ENCODE data around the gene TDRD10. TPM values are rescaled to one million over a fixed set of nuclear protein-coding genes. Genes with fewer than 3 reads are reported as not detected.

TDRD10 gene
- total and polyA plus RNA-seq, 2 donors (not counting 1 experiment from before 2014, with no cell fraction given): 0.06 TPM; not detected in 1

GRCh38 chr1:154541231-154541630 is 39.2 kb downstream of the TDRD10 start:
- no peak overlapping the region for H3K4me3 Mint-ChIP-seq
- no peak overlapping the region for H3K4me2 ChIP-seq (replicated peaks; ENCODE audit: low read depth, low read length, poor library complexity, severe bottlenecking)
- peaks cover 0 to 4% (median 0%) of the 10 kb centered on the region in 4 experiments for H3K27me3 ChIP-seq (replicated peaks in 1 of 4; ENCODE audit: control extremely low read depth in 1 of 4, control insufficient read depth in 3 of 4, insufficient read depth in 4 of 4, low read length in 3 of 4)
- no peaks in the 10 kb centered on the region for H3K4me1 Mint-ChIP-seq
- H3K27ac ChIP-seq (ENCODE audit: low read length in 2 of 2): no peak overlapping the region
- H3K9me3 ChIP-seq (ENCODE audit: control extremely low read depth in 1 of 3, control insufficient read depth in 2 of 3, insufficient read depth in 1 of 3, low read length in 2 of 3): no peaks in the 10 kb centered on the region
- no peak overlapping the region for H2AFZ ChIP-seq (ENCODE audit: insufficient read depth, low read depth, low read length, poor library complexity, severe bottlenecking)
- DNase-seq (no peak), ATAC-seq (ENCODE audit: low read depth) (no peak)
- H3K9ac ChIP-seq (ENCODE audit: low read length): no peak overlapping the region
- WGBS (ENCODE audit: insufficient coverage): 79% methylated on average over 6 of the region's 6 CpGs
- TF ChIP-seq CTCF (IDR thresholded peaks at IDR 0.05) (no peak), EZH2 (IDR thresholded peaks at IDR 0.05; ENCODE audit: borderline replicate concordance, insufficient read depth, low read depth, low read length, poor library complexity, severe bottlenecking) (no peak)
- no peaks in the 10 kb centered on the region for H3K36me3 ChIP-seq (replicated peaks in 1 of 2; ENCODE audit: control extremely low read depth in 1 of 2, control insufficient read depth in 1 of 2, extremely low read depth in 1 of 2, insufficient read depth in 2 of 2, low read length in 1 of 2)
- no peaks in the 10 kb centered on the region for H3K9me3 Mint-ChIP-seq (ENCODE audit: insufficient read depth)
- no peak overlapping the region for H3K27ac Mint-ChIP-seq
- H3K4me1 ChIP-seq (ENCODE audit: control insufficient read depth in 2 of 2, insufficient read depth in 2 of 2, low read length in 2 of 2): no peaks in the 10 kb centered on the region
- ChIA-PET CTCF (interaction anchor here (1.4 to 2.6 kb wide), 2 partner anchors 59 to 61 kb away, joined by 3 to 14 read pairs; no protein-coding TSS in a partner anchor), POLR2A (no interaction called here)
- H3K27me3 Mint-ChIP-seq: peaks cover 33% of the 10 kb centered on the region
- intact Hi-C loops (cut with micrococcal nuclease): no loop called here
- no peak overlapping the region for H3K4me3 ChIP-seq (ENCODE audit: control extremely low read depth in 1 of 5, extremely low read depth in 1 of 5, insufficient read depth in 1 of 5, low read depth in 2 of 5, low read length in 4 of 5)
- H3K79me2 ChIP-seq (ENCODE audit: control insufficient read depth, insufficient read depth, low read length): no peaks in the 10 kb centered on the region
- H4K20me1 ChIP-seq (ENCODE audit: control insufficient read depth, insufficient read depth, low read length, poor library complexity, severe bottlenecking): no peaks in the 10 kb centered on the region

DNA sequence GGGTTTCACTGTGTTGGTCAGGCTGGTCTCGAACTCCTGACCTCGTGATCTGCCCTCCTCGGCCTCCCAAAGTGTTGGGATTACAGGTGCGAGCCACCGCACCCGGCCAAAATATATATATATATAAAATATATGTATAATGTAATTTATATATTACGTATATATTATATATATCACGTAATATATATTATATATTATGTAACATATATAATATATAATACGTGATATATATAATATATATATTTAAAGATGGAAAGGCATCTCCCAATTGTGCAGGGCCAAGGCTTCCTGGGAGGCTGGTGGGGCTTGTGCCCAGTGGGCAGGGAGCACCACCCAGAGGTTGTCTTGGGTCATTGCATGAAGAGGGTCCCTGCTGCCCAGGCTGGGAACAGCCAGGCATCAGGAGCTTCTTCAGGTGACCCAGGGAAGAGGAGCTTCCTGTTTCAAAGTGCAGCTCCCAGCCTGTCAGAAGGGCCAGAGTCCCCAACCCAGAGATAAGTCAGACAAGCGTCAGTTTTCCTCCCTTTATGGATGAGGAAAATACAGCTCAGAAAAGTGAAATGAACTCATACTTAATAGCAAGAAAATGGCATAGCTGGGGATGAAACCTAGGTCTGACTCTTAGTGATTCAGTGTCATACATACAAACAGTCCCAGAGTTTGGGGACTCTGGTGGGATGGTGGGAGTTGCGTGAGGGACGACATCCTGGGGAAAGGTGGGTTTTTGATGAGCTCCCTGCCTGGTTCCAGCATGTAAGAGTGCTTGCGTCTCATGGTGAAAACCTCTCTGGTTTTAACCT is 44.4 kb downstream of the TDRD10 start:
- ChIA-PET CTCF (interaction anchor here (0.6 to 6.6 kb wide), 23 partner anchors 9 to 539 kb away, joined by 3 to 188 read pairs (median 4); no protein-coding TSS in a partner anchor), POLR2A (no interaction called here)
- Histone ChIP-seq H3K9me3 (ENCODE audit: control extremely low read depth in 1 of 3, control insufficient read depth in 2 of 3, insufficient read depth in 1 of 3, low read length in 2 of 3) (no peaks in the 10 kb centered on the region), H3K4me2 (replicated peaks; ENCODE audit: low read depth, low read length, poor library complexity, severe bottlenecking) (no peak overlapping the region), H3K4me1 (ENCODE audit: control insufficient read depth in 2 of 2, insufficient read depth in 2 of 2, low read length in 2 of 2) (no peaks in the 10 kb centered on the region), H3K9ac (ENCODE audit: low read length) (no peak overlapping the region), H3K27me3 (replicated peaks in 1 of 4; ENCODE audit: control extremely low read depth in 1 of 4, control insufficient read depth in 3 of 4, insufficient read depth in 4 of 4, low read length in 3 of 4) (peaks cover 0 to 4% (median 0%) of the 10 kb centered on the region in 4 experiments), H2AFZ (ENCODE audit: insufficient read depth, low read depth, low read length, poor library complexity, severe bottlenecking) (no peak overlapping the region), H3K4me3 (ENCODE audit: control extremely low read depth in 1 of 5, extremely low read depth in 1 of 5, insufficient read depth in 1 of 5, low read depth in 2 of 5, low read length in 4 of 5) (no peak overlapping the region), H3K36me3 (replicated peaks in 1 of 2; ENCODE audit: control extremely low read depth in 1 of 2, control insufficient read depth in 1 of 2, extremely low read depth in 1 of 2, insufficient read depth in 2 of 2, low read length in 1 of 2) (peaks cover 16 to 28% of the 10 kb centered on the region in 2 experiments), H3K27ac (ENCODE audit: low read length in 2 of 2) (no peak overlapping the region), H3K79me2 (ENCODE audit: control insufficient read depth, insufficient read depth, low read length) (no peaks in the 10 kb centered on the region), H4K20me1 (ENCODE audit: control insufficient read depth, insufficient read depth, low read length, poor library complexity, severe bottlenecking) (peaks cover 12% of the 10 kb centered on the region)
- Mint-ChIP-seq H3K27ac (no peak overlapping the region), H3K4me1 (peaks cover 5% of the 10 kb centered on the region), H3K9me3 (ENCODE audit: insufficient read depth) (no peaks in the 10 kb centered on the region), H3K27me3 (peaks cover 15% of the 10 kb centered on the region), H3K4me3 (no peak overlapping the region)
- DNase-seq (peak; percentile 69), ATAC-seq (ENCODE audit: low read depth) (peak; percentile 86)
- intact Hi-C loops (cut with micrococcal nuclease): loop anchor here (5.0 kb wide), 1 partner anchor 224 kb away; the partner anchor contains the start of gene AQP10
- 100% methylated on average over 1 of the region's 13 CpGs for whole genome bisulfite sequencing (ENCODE audit: insufficient coverage)
- TF ChIP-seq CTCF (IDR thresholded peaks at IDR 0.05) (peak; percentile 83), EZH2 (IDR thresholded peaks at IDR 0.05; ENCODE audit: borderline replicate concordance, insufficient read depth, low read depth, low read length, poor library complexity, severe bottlenecking) (no peak)

Data from B cell (primary cell).